GM15510 (cell line): Measurements from ENCODE around the gene TMEM107.

ENCODE experiments used
- POLR2A ChIP-seq: IDR thresholded peaks from 3 replicates; pipeline ENCODE4 v1.6.1; 2011; ENCODE audit warnings: borderline replicate concordance; ENCODE audit not compliant: insufficient read length; ENCODE audit errors: extremely low read depth

The TMEM107 gene

DNA sequence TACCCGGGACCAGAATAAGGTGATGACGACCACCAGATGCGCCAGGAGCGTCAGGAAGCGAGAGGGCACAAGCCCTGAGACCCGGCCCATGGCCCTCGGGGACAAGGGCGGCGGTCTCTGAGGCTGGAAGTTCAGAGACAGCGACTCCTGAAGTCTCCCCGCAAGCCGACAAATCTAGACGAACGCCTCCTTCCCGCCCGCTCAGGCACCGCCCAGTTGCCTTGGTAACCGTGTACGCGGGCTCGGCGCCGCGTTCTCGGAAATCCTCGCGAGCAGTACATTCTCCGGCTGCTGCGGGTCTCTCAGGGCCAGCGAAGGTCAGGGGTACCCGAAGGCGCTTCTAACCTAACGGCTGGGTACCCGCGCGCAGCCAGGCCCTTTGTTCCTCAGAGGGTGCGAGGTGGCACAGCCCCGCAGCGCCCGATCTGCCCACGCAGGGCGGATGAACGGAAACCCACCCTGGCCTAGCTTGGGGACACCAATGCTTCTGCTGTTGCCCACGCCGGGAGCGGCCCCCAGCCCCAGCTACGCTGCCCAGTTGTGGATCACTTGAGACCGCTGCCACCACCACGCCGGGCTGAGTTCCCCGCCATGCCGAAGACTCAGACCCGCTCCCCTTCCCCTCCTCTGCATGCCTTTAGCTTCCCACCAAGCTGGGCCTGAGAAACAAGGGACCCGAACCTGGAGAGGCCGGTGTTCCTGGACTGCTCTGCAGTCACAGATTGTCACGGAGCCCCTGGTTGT lies at the start of gene TMEM107:
TMEM107 (minus strand) TSS at position 184 of the 744 bp plus-strand sequence; CDS start at position 90, 94 bp downstream.
- TF ChIP-seq POLR2A, result peak; percentile 60

DNA sequence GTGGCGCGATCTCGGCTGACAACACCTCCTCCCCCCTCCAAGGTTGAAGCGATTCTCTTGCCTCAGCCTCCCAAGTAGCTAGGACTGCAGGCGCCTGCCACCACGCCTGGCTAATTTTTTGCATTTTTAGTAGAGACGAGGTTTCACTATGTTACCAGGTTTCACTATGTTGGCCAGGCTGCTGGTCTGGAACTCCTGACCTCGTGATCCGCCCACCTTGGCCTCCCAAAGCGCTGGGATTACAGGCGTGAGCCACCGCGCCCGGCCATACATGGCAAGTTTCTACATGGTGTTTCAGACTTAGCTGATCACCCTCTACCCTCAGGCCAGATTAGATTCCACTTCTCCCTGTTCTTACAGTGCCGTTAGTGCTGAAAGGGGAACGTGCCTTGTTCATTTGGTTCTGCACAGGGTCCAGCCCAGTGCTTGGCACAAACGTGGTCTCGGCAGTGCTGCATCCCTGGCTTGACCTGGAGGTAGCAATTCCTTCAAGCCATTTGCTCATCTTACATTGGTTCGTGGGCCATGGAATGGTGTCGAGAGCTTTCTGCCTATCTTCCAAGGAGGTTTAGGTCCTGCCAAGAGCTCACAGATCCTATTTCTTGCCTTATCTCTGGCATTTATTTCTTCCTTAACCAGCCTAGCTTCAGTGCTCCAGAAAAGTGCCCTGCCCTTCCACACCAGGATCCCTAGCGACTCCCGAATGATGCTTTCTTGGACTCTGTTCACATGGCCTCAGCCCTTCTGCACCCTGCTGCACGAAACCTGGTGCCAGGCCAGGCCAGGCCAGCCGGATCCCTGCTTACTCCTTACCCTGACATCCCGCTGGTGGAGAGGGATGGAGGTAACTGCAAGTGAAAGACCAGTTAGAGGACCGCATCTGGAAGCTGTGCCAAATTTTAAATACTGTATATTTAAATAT lies 49.0 kb upstream of the TMEM107 start:
- TF ChIP-seq POLR2A, result no peak

DNA sequence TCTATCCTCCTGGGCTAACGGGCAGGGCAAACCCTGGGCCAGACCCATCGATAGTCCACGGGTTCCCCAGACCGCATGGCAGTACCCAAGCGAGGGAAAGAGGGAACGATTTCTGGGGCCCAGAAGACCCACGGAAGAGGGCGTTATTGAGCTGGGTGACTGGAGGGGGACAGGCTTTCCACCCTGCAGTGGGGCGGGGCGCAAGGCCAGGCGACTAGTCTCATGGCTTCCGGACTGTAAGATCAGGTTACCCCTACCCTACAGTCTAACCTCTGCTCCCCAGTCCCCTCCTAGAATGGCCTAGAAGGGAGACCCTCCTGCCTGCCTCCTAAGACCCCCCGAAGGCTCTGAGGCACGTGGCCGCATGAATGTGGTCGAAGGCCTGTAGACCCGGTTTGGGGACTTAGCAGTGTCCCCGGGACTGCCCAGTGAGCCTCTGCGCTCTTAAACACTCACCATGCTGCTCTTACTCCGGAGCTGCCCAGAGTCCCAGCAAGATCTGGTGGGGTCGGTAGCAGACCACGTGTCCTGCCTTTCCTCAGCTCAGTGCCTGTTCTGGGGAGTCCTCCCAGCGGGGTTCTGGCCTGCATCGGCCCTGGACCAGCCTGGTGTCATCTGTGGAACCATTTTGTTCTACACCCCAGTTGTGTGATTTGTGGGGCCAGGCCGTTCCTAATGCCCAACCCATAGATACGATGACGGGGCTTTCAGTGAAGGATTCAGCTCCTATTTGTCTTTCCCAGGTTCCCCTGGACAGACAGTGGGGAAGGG lies 47.4 kb upstream of the TMEM107 start:
- TF ChIP-seq POLR2A, result peak; percentile 32

DNA sequence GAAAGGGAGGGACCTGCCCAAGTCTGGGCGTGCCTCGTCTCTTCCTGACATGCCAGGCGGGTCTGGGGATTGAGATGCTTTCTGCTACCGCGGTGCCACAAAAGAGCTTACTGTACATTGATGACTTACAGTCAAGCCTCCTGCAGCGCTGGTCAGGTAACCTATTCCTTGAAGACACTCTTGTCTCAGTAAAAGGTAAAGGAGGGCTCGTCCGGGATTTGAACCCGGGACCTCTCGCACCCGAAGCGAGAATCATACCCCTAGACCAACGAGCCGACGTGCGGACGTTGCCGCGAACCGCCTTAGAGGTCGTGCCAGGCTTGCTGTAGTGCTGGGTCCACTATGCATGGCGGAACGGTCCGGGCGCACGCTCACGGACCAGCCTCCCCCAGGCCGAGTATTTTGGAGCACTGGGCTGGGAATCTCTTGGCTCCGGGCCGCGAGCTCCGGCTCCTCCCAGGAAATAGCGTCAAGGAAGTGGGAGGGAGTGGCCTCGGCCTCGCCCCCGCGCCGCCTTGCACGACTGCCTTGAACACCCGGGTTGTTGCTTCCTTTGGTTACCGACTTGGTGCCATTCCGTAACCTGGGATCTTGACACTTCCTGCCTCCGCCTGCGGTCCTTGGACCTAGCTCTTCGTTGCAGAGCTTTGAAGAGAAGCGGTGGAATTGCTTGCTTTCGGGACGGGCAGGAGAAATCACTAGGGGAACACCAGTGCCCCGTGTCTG lies 46.6 kb upstream of the TMEM107 start:
- TF ChIP-seq POLR2A, result peak; percentile 76

DNA sequence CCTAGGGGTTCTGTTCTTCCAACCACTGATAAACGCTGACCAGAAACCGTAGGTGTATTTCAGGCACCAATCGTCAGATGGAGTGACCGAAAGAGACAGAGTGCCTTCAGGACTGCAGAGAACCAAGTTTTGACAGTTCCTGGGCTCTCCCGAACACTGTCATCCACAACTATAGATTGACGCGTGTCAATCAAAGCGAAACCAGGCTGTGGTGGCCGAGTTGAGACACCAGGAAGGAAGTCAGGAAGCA lies 46.1 kb upstream of the TMEM107 start:
- TF ChIP-seq POLR2A, result no peak

DNA sequence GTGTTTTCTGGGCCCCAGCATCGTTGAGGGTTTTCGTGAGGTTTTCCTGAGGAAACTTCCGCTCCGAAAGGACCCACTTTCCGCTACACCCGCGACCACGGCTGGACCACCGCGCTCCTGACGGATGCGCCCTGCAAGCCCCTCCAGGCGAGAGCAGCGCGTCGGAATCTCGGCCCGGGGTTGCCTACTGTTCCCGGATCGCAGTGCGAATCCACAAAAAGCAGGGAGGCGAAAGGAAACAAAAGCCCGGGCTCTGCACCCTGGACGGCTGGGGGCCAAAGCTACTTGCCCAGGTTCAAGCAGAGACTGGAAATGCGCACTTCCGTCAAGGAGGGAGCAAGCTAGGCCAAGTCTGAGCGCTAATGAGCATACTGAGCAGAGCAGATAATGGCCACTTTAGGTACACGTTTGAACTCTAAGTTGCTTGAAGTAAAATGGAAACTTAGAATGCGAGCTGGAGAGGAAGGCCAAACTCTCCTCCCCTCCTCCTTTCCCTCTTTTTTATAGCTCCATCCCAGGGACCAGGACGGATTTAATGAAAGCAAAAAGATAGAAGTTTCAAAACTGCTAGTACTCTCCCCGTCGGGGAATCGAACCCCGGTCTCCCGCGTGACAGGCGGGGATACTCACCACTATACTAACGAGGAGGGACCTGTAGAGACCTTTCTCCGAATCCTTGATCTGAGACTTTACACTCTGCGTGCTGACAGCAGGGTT lies 45.6 kb upstream of the TMEM107 start:
- TF ChIP-seq POLR2A, result peak; percentile 11

DNA sequence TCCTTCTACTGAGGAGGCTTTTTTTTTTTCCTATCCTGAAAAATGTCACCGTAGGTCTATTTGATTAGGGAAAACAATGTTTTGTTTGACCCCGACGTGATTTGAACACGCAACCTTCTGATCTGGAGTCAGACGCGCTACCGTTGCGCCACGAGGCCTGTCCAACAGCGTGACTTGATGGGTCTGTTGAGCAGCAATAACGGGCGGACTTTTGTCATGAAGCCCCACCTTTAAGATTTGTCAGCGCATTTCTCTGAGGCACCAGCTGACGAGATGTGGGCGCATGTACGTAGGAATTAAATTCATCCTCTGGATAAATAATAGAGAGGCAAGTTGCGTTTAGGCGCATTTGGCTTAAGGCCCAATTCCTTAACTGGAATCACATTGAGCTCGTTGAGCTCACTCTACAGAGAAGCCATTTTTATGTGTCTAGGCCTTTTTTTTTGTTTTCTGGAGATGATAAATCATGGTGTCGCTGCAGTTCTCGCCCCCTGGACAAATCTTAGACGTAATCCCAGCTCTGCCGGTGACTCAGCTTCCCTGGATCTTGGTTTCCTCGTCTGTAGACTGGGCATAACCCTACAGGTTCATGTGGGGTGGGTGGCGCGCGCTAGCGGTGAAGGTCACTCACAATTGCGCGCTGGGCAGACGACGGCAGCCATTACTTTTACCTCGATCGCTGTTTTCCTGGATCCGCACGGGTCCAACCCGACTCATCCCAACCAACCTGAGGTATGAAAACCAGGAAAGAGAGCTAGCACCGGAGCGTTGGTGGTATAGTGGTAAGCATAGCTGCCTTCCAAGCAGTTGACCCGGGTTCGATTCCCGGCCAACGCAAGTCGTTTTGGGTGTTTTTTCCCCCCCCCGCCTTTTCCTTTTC lies 44.8 kb upstream of the TMEM107 start:
- TF ChIP-seq POLR2A, result no peak

DNA sequence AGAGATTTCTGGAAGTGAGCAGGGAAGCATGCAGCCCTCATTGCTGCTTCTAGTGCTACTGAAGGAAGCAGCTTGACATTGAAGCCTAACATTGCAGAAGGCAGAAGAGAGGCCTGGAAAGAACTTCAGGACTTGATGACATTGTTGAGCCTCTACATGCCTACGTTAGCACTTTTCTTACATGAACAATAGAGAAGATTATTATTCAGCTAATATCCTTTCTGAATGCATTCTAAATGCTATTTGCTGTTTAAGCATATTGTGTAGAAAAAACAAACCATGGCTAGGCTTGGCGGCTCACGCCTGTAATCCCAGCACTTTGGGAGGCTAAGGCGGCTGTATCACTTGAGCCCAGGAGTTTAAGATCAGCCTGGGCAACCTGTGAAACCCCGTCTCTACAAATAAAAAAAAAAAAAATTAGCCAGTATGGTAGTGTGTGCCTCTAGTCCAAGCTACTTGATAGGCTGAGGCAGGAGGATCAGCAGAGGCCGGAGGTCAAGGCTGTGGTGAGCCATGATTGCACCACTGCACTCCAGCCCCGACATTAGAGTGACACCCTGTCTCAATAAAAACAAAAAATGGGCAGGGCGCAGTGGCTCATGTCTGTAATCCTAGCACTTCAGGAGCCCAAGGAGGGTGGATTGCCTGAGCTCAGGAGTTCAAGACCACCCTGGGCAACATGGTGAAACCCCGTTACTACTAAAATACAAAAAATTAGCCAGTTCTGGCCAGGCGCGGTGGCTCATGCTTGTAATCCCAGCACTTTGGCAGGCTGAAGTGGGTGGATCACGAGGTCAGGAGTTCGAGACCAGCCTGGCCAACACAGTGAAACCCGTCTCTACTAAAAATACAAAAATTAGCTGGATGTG lies 36.4 kb upstream of the TMEM107 start:
- no peak for TF ChIP-seq POLR2A

DNA sequence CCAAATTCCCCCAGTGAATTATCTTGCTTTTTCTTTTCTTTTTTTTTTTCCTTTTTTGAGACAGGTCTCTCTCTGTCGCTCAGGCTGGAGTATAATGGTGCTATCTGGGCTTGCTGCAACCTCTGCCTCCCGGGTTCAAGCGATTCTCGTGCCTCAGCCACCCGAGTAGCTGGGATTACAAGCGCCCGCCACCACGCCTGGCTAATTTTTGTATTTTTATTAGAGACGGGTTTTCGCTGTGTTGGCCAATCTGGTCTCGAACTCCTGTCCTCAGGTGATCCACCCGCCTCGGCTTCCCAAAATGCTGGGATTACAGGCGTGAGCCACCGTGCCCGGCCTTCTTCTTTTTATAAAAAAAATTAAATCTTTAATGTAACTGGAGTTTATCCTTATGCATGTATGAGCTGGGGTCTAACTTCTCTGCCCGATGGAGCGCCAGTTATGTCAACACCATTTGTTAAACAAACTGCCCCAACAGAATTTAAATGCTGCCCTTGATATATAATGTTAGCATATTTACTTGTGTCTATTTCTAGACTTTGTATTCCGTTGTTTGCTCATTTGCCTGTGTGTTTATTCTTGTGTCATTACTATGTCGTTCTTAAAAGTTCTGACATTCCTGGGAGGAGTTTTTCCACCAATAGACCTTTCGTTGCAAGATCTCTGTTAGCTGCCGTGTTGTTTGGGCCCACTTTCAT lies 34.7 kb upstream of the TMEM107 start:
- no peak for TF ChIP-seq POLR2A

DNA sequence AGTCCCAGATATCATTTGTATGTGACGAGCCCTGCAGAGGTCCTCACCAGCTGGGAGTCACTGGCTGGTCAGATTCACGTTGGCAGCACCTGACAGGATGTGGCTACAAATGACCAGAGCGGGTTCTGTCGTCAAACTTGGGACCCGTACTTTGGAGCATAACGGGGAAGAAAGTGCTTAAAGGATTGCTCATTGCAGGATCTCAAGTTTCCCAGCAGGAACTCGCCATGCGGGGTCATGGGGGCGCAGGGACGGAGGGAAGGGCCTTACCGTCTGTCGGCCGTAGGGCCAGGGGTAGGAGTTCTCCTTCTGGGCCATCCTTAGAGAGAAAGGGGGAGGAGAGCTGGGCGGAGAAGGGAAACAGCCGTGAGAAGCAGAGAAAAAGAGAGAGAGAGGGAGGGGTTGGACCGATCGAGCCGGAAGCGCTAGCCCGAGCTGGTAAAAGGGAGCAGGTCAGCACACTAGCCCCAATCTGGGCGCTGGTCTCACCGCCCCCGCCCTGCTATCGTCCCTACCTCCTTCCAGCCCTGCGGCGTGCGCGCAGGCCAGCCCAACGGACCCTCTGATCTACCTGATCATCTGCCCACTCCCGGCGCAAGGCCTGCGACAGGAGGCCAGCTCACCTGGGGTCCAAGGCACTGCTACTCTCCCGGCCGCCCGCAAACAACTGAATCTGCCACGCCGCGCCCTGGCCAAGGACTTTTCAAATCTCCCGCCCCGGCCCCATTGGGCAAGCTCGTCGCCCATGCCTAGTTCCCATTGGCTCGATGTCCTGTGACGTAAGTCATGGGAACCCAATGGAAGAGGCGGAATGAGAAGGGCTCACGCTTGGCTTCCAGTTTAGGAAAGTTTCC lies 34.0 kb upstream of the TMEM107 start, which contains the start of gene AURKB:
AURKB (minus strand) TSS at position 669 of the 854 bp plus-strand sequence; CDS start at position 318, 351 bp downstream.
- peak; percentile 94 for TF ChIP-seq POLR2A
